Heart left ventricle (tissue), 16 donors: ENCODE measurements around the gene WDR75. TPM values are rescaled to one million over a fixed set of nuclear protein-coding genes. Genes with fewer than 3 reads are reported as not detected.
A peak's percentile ranks its signal among the peaks of the same experiment; 100 is the strongest.

ENCODE experiments used
- ATAC-seq, 4 donors: fragments of 200-7000 bp; cut with Tn5 transposase; one replicate each; pipeline ENCODE4 v1.9.1; 2020 to 2022; ENCODE audit warnings: moderate library complexity in 4 of 4, mild to moderate bottlenecking in 3 of 4, moderate number of reproducible peaks in 1 of 4
- DNase-seq, 5 donors: peaks; one replicate each; pipeline ENCODE4 v3.0.0-alpha.2; 2020
- H3K27ac ChIP-seq, 12 donors: fragments of 200-600 bp; sonication (generic) in 4 of 12; one replicate each; pipeline versions ENCODE4 v1.5.0 to v1.8.0; 2016 to 2022; ENCODE audit warnings: mild to moderate bottlenecking in 2 of 12
- H3K27me3 ChIP-seq, 9 donors: fragments of 200-600 bp; sonication (generic) in 2 of 9; one replicate each; pipeline versions ENCODE4 v1.5.1 to v1.8.0; 2016 to 2022; ENCODE audit warnings: mild to moderate bottlenecking in 3 of 9
- H3K36me3 ChIP-seq, 9 donors: fragments of 200-600 bp; sonication (generic) in 2 of 9; one replicate each; pipeline versions ENCODE4 v1.5.0 to v1.8.0; 2018 to 2022; ENCODE audit warnings: mild to moderate bottlenecking in 2 of 9
- H3K4me1 ChIP-seq, 12 donors: fragments of 200-600 bp; sonication (generic) in 4 of 12; one replicate each; pipeline versions ENCODE4 v1.5.0 to v1.8.0; 2016 to 2022; ENCODE audit warnings: mild to moderate bottlenecking in 3 of 12
- H3K4me3 ChIP-seq, 12 donors: fragments of 200-600 bp; sonication (generic) in 4 of 12; one replicate each; pipeline versions ENCODE4 v1.5.0 to v1.8.0; 2017 to 2022; ENCODE audit warnings: mild to moderate bottlenecking in 9 of 12, moderate library complexity in 4 of 12
- H3K9me3 ChIP-seq, 12 donors: fragments of 200-600 bp; sonication (generic) in 4 of 12; one replicate each; pipeline versions ENCODE4 v1.5.0 to v1.8.0; 2016 to 2022; ENCODE audit warnings: mild to moderate bottlenecking in 1 of 12
- POLR2A ChIP-seq, 2 donors: fragments of 450-650 bp; IDR thresholded peaks; one replicate each; pipeline ENCODE4 v1.6.1; 2017; ENCODE audit warnings: antibody characterized with exemption in 2 of 2, mild to moderate bottlenecking in 2 of 2, moderate library complexity in 2 of 2
- WGBS, 4 donors: extraction: QIAGEN DNeasy Blood & Tissue Kit in 2 of 4; methylation state at CpG; one replicate each; pipeline versions ENCODE4 v1.1.5 to v1.1.7; 2013 to 2018; 5-methylcytosine and 5-hydroxymethylcytosine counted together
- intact Hi-C, 10 donors: fragments of 100-400 bp; cut with DNase I; formaldehyde crosslinking; loops; one replicate each; pipeline versions ENCODE4 v1.11.1 to v1.14.2; 2022
- polyA plus RNA-seq, 2 donors: library from polyadenylated mRNA; stranded (reverse); fragments of 200-250 nt; gene quantifications; one replicate each; pipeline ENCODE4 v1.2.3, GENCODE V29; 2013
- total RNA-seq, 9 donors: library from RNA; depleted of rRNA in 2 of 9; stranded (reverse); fragments of >200 nt in 2 of 9; fragmentation: NEBNext Ultra II Directional in 3 of 9; extraction: Animal tissue kit (Norgen Biotek cat#: 25700) in 3 of 9; gene quantifications; one replicate each; pipeline versions ENCODE4 v1.1.0 to v1.2.4, GENCODE V29; 2016 to 2023
- TF ChIP-seq, protein P1 (sequence below), 12 donors: fragments of 200-600 bp; sonication (generic) in 4 of 12; IDR thresholded peaks; one replicate each; pipeline versions ENCODE4 v1.5.0 to v1.8.0; 2018 to 2022; ENCODE audit warnings: antibody characterized with exemption in 12 of 12, mild to moderate bottlenecking in 5 of 12
- donor health status: ischemic (EF 13 %, LVEDD 7.1; RV severe dilation, severe dysfunction).
- donor health status: healthy with polysubstance abuse.
- donor health status: DM: no; HTN: yes; CAD: no.
- donor health status: DM: no; HTN: no; CAD: no.
- donor health status: ischemic (EF 25% LVEDD 6.9; RV normal size, moderate dysfunction).
- donor health status: ischemic (EF 25% LVEDD 5.7; RV mildly dilated, moderate dysfunction).
- donor health status: healthy.
- donor health status: DM: yes; HTN: yes; CAD: no.
- donor health status: ischemic (EF 35%, LVEDD 5.7; RV mildly dilated, moderate dysfunction).
- donor health status: nonischemic (EF 11% LVEDD 7.7; RV severe dilation, severe dysfunction).
- donor health status: DM: yes; HTN: yes; CAD: no.
- donor health status: PGD.
- donor health status: ischemic (EF 29% LVEDD 5.4; RV normal size, mild dysfunction).
- donor health status: nonischemic (EF 23%, LVEDD 6.1; RV moderate dilation, normal function).

Gene WDR75
- total and polyA plus RNA-seq, 11 donors = 10.6 to 22.0 (median 14.9) TPM

DNA sequence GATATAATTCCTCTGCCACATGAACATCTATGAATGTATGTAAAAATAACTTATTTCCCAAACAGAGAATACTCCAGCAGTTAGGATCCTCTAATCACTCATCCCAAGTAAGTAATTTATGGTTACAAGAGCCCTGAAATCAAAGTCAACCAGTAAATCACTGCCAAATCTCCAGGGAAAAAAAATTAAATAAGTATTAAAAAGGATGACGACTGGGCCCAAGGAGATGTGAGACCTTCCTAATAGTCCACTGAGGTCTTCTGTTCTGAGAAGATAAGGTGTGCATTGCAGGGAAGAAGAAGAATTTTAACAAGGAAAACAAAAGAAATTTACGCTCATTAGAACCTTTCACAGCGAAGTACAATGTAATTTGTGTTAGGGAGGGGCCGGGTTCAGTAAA, 28.0 kb upstream of the WDR75 start:
- ATAC-seq (no peak), DNase-seq (no peak)
- peaks cover 0 to 14% (median under 1%) of the 10 kb centered on the region in 12 donors for H3K4me1 ChIP-seq
- H3K4me3 ChIP-seq = no peak overlapping the region
- no peaks in the 10 kb centered on the region for H3K9me3 ChIP-seq
- TF ChIP-seq, protein P1, sequence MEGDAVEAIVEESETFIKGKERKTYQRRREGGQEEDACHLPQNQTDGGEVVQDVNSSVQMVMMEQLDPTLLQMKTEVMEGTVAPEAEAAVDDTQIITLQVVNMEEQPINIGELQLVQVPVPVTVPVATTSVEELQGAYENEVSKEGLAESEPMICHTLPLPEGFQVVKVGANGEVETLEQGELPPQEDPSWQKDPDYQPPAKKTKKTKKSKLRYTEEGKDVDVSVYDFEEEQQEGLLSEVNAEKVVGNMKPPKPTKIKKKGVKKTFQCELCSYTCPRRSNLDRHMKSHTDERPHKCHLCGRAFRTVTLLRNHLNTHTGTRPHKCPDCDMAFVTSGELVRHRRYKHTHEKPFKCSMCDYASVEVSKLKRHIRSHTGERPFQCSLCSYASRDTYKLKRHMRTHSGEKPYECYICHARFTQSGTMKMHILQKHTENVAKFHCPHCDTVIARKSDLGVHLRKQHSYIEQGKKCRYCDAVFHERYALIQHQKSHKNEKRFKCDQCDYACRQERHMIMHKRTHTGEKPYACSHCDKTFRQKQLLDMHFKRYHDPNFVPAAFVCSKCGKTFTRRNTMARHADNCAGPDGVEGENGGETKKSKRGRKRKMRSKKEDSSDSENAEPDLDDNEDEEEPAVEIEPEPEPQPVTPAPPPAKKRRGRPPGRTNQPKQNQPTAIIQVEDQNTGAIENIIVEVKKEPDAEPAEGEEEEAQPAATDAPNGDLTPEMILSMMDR (IDR thresholded peaks at IDR 0.05) = no peak
- TF ChIP-seq POLR2A (IDR thresholded peaks at IDR 0.05) = no peak
- 86 to 88% (median 86%) methylated on average over 4 of the region's 4 CpGs for WGBS, 4 donors
- intact Hi-C loops = loop anchor here (2.0 to 10.0 kb wide), 9 partner anchors 316 to 1911 kb away; no protein-coding TSS in a partner anchor
- H3K36me3 ChIP-seq = no peaks in the 10 kb centered on the region
- peak overlapping the region in 1 of 12 donors; percentile 73 for H3K27ac ChIP-seq
- no peaks in the 10 kb centered on the region for H3K27me3 ChIP-seq

DNA sequence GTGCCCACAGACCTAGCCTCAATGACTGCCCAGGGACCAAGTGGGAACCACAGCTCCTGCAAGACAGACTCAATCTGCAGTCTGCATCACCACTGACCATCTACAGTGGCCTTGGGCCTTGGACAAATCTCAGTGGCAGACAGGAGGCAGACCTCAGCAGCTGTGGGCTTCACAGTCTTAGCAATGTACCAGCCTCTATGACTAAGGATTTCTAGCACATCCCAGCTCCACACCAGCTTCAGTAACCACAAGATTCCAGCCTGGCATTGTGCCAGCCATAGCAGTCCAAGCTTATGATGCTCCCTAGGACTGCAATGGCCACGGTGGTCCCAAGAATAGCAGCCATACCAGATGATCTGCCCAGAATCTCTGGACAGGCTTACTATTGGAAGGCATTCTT, 19.6 kb upstream of the WDR75 start:
- Histone ChIP-seq H3K4me1 (no peaks in the 10 kb centered on the region), H3K36me3 (no peaks in the 10 kb centered on the region), H3K9me3 (no peaks in the 10 kb centered on the region), H3K27ac (no peak overlapping the region), H3K27me3 (no peaks in the 10 kb centered on the region), H3K4me3 (no peak overlapping the region)
- no peak for DNase-seq
- ATAC-seq = no peak
- intact Hi-C loops = no loop called here
- WGBS, 4 donors = 50 to 67% (median 58%) methylated on average over 1 of the region's 1 CpG
- TF ChIP-seq, protein P1 (IDR thresholded peaks at IDR 0.05) = no peak
- no peak for TF ChIP-seq POLR2A (IDR thresholded peaks at IDR 0.05)

DNA sequence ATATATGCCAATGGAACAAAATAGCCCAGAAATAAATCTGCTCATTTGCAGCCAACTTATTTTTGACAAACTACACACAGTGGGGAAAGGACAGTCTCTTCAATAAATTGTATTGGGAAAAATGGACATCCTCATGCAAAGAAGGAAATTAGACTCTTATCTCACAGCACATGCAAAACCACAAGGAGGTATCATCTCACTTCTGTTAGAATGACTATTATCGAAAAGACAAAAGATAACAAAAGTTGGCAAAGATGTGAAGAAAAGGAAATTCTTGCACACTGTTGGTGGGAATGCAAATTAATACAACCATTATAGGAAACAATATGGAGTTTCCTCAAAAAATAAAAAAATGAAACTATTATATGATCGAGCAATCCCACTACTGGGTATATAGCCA, 16.3 kb upstream of the WDR75 start:
- DNase-seq (no peak), ATAC-seq (no peak)
- intact Hi-C loops = no loop called here
- Histone ChIP-seq H3K4me1 (no peaks in the 10 kb centered on the region), H3K27me3 (no peaks in the 10 kb centered on the region), H3K36me3 (no peaks in the 10 kb centered on the region), H3K27ac (no peak overlapping the region), H3K4me3 (no peak overlapping the region), H3K9me3 (no peaks in the 10 kb centered on the region)
- TF ChIP-seq POLR2A (IDR thresholded peaks at IDR 0.05) = no peak
- TF ChIP-seq, protein P1 (IDR thresholded peaks at IDR 0.05) = no peak
- 92 to 96% (median 94%) methylated on average over 2 of the region's 2 CpGs for WGBS, 4 donors

DNA sequence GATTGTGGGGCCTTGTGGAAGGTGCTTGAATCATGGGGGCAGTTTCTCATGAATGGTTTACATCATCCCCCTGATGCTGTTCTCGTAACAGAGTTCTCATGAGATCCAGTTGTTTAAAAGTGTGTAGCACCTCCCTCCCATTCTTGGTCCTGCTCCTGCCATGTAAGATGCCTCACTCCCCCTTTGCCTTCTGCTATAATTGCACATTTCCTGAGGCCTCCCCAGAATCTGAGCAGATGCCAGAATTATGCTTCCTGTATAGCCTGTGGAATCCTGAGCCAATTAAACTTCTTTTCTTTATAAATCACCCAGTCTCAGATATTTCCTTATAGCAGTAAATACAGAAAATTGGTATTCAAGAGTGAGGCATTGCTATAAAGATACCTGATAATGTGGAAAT, 15.6 kb upstream of the WDR75 start:
- no peak for DNase-seq
- H3K36me3 ChIP-seq = no peaks in the 10 kb centered on the region
- H3K27ac ChIP-seq = no peak overlapping the region
- TF ChIP-seq, protein P1 (IDR thresholded peaks at IDR 0.05) = no peak
- TF ChIP-seq POLR2A (IDR thresholded peaks at IDR 0.05) = no peak
- H3K27me3 ChIP-seq = no peaks in the 10 kb centered on the region
- no peaks in the 10 kb centered on the region for H3K9me3 ChIP-seq
- intact Hi-C loops = no loop called here
- no peaks in the 10 kb centered on the region for H3K4me1 ChIP-seq
- no peak overlapping the region for H3K4me3 ChIP-seq
- ATAC-seq = no peak
- WGBS, 4 donors = 86 to 95% (median 86%) methylated on average over 1 of the region's 1 CpG
